GM18907 (cell line): ENCODE results near the gene NWD2.

ENCODE experiments used
- ATAC-seq: cut with Tn5 transposase; IDR thresholded peaks from one replicate; pipeline ENCODE4 v1.9.1; 2021; ENCODE audit warnings: mild to moderate bottlenecking, moderate library complexity; ENCODE audit not compliant: unreplicated experiment

The NWD2 gene

DNA sequence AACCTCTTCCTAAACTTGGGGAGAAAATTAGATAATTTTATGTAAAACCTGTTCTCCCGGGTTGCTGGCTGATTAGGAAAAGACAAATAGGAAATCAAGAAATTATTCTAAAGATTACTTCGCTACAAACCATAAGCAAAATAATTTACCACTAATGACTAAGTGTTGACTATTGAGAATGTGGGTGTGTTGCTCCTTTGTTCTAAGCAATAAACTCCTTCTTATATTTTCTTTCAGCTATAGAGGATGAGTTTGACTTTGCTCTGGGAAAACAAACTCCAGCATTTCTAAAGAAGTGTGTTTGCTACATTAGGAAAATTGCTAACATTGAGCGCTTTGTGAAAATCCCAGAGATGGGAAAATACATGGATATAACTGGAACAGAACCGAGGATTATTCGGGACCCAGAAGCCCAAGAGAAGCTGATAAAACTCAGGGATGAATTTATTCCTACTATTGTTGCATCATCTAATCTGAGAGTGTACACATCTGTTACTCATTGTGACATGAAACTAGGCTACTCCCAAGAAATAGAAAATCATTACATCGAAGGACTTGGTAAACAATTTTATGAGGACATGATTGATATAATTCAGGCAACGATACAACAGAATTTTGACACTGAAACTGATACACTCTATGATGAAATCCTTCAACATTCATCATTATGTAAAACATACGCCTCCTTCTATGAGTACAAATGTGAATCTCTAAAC lies 194.2 kb downstream of the NWD2 start:
- ATAC-seq = no peak

DNA sequence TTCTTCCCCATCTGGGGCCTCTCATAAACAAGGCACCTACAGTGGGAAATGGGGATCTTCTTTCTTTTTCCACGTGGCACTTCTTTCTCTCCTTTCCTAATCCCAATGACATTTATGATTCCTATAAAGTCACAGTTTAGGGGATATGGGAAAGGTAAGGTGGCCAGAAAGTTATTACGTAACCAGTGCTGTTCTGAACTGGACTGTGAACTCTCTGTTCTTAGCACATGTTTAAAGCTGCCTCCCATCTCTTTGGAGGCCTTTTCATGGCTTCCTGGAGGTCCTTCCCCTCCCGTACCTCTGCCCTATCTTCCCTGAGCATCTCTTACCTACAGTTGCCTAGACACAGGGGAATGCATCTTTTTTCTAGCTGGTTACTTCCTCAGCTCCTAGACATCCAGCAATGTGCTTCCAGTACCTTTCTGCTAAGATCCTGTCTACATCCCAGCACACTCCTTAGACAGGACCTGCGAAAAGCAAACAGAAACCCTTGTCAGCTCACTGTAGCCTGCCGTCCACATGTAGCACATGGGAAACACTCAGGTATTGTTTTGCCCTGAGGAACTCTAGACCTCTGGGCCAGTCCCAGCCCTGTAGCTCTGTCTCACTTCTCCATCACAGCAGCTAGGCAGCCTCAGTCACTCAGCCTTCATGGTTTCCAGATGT lies 195.4 kb downstream of the NWD2 start:
- no peak for ATAC-seq

DNA sequence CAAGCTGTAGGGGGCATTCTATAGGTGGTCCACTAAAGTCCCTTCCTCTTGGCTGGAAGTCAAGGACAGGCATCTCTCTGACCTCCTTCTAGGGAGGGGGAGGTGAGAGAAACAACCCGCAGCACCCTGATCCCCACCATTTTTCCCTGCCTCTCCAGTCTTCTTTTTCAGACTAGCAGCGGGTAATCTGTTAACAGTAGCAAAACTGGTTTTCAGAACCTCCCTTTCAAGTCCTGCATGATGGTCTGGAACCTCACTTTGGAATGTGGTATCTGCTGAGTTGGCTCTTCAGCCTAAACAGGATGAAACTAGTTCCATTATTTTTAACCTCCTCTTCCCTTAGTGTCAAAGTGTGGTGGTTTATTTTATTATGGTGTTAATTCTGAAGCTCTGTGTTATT lies 196.0 kb downstream of the NWD2 start:
- ATAC-seq = no peak

DNA sequence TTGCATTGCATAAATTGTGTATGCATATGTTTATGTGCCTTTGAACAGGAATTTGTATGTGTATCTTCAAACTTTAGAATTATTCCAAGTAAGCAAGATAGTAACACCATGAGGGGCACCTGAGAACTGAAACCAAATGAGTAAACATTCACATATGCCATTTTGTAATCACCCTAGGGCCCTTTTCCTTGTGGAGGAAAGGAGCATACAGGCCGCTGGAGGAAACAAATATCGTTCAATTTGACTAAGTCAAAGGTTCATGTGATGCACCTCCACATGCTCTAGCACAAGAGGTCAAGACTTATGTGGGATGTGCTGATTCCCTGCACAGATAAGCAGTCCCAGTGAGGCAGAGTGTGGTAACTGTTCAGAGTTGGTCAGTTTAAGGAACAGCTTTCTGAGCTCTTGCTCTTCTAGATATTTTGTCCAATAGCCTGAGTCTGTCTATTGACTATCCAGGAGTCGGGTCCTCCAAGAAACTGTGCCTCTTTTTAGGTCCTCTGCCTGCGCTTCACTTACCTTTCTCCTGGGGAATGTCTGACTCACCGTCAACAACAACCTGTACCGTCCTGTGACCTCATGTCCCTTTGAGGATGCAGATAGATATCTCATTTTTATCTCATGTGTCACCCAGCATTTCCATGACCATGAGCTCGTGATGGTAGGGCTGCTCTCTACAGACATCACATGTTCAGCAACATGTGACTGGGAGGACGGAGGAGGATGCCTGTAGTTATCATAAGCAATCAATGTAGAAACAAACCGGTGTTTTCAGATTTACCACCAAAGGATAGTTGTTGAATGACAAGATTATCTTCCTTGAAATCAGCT lies 196.9 kb downstream of the NWD2 start:
- no peak for ATAC-seq

DNA sequence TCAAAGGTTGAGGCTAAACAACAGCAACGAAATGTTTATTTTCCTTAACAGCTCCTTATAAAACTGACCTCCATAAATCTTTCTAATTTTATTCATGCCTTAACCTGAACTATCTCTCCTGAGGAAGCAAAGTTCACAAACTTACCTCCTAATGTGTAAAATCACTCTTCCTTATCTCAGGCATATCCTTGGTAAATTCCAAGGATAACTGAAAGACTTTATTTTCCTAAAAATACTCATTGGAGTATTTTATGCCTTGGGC lies 197.4 kb downstream of the NWD2 start:
- no peak for ATAC-seq

DNA sequence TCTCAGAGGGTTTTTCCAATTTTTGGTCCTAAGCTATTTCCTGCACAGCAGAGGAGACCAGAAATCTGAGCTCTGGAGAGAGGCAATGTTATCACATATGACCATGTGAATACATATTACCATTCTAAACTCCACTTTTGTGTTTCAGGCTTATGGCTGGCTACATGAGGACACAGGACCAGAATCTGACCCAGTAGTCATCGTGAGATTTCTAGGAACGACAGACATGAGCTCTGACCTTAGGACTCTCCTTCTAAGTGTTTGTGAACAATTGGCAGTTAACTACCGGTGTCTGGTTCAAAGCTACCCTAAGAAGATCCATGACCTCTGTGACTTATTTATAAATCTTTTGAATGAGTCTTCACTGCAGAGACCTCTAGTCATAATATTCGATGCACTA lies 198.6 kb downstream of the NWD2 start:
- ATAC-seq = no peak

DNA sequence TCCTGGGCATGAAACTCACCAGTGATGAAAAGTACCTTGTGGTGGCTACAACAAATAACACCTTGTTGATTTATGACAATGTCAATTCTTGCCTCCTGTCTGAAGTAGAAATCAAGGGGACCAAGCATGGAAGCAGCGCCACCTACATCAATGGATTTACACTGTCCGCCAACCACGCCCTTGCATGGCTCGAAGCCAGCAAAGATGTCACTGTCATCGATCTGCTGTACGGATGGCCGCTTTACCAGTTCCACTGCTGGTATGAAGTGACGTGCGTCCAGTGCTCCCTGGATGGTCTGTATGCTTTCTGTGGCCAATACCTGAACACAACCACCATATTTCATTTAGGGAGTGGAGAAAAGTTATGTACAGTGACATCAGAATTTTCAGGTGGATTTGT lies 200.5 kb downstream of the NWD2 start:
- no peak for ATAC-seq

DNA sequence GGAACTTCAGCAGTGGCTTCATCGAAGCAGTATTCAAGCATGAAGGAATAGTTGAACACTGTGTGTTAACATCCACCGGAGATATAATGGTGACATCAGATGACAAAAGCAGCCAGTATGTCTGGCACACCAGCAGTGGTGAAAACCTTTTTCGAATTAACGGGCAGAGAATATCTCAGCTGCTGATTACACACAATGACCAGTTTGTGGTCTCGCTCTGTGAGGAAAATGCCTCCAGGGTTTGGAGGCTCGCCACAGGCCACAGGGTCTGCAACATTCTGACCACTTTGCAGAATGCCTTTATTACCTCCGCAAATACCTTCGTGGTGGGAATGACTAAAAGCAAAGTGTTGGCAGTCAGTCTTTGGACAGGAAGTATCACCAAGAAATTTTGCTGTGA lies 201.5 kb downstream of the NWD2 start:
- no peak for ATAC-seq

DNA sequence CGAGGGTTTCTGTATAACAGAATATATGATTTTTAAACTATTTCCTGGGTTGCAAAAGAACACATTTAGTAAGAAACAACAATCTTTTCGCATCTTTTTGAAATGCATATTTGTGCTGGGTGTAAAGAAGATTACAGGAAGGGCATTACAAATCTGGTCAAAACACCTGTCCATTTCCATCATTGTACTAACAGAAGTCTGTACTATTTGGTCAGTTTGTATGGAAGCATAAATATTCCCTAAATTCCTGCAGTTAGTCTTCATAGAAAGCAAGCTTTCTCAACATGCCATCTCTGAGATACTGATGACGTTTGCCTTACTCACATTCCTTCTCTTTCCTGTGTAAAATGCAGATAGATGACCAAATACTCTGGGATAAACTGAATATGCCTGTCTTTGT lies 203.3 kb downstream of the NWD2 start:
- ATAC-seq = no peak

DNA sequence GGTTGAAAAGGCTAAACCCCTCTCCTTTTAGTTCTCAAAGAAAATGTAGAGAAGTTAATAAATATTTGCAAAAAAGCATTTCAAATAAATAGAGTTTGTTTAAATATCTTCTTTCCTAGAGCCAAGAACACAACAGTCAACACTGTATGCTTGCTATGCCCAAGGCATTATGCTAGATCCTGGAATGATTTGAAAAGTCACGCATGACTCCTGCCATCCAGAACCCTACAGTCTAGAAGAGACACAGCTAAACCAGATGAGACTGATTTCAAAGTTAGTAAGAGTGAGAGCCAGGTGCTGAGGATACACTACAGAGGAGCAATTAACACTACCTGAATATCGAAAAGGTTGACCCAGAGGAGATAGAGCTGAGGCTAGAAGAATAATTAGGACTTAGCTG lies 205.8 kb downstream of the NWD2 start:
- no peak for ATAC-seq

DNA sequence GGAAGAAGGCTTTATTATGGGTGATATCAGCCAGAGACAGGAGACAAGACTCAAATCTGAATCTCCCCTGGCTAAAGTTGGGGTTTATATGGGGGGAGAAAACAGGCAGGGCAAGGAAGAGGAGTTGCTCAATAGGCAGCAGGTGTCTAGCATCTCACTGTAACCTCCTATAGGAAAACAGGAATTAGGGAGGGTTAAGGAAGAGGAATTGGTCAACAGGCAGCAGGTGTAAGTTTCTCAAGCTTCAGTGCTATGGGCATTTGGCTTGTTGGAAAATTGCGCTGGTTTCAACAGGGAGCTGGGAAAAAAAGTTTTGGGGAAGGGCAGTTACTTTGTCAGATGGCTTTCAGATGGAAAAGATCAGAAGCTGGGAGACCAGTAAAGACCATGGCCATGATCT lies 206.4 kb downstream of the NWD2 start:
- ATAC-seq = no peak

DNA sequence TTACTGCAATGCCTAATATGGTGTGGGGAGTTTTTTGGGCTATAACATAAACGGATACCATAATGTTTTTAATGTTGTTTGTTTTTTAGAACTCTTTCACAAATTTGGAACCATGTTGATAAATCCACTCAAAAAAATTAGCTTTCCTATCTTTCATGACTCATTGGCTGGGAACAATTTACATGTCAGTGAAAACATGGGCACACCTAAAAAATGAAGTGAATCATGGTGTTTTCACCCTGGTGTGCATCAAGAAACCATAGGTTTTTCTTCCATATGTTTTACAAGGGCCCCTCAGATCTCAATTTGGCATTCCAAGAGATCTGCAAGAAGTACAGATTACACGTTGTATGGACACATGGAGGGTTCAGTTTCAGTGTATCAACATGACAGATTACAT lies 207.1 kb downstream of the NWD2 start:
- no peak for ATAC-seq

DNA sequence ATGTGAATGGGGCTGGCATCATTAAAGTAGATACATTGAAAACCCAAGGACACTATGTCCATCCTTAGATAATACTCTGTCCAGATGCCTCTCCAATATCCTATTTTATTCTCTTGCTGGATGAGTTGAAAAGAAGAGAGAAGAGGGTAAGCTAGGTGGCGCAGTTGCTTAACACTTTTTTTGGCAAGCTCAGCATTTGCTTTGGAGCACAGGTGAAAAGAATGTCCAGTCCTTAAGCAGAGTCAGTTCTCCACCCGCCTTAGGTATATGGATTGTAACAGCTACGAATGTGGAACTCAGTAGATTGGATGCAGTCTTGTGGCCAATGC lies 208.4 kb downstream of the NWD2 start:
- ATAC-seq = peak; percentile 69

DNA sequence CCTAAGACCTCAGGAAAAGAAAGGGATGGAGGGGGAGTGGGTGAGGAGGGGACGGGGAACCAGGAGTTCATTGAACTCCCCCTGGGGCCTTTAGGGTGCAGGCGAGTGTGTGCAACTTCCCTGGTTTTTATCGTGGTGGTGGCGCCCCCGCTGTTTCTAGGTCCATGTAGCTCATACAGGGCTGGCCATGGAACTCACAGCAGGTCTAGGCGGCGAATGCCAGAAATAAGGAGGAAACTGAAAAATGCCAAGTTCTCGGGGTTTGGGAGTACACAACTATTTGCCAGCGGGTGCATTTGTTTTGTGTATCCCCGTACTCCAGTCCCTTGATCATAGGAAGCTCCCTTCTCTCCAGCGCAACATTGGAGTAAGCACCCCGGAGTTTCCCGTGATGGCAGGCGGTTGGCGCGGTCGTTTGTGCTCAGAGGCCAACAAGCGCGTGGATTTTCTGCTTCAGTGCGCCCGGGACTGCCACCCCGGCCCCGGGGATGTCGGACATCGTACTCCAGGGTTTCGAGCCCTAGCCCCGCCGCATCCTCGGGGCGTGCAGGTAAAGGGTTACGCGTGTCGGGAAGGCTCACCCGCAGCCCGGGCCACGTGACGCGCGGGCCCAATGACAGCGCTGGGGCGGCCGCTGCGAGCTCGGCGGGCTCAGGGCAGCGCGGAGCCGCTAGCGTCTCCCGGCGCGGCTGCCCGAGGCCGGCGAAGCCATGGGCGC lies 208.9 kb downstream of the NWD2 start:
- ATAC-seq = peak; percentile 81

DNA sequence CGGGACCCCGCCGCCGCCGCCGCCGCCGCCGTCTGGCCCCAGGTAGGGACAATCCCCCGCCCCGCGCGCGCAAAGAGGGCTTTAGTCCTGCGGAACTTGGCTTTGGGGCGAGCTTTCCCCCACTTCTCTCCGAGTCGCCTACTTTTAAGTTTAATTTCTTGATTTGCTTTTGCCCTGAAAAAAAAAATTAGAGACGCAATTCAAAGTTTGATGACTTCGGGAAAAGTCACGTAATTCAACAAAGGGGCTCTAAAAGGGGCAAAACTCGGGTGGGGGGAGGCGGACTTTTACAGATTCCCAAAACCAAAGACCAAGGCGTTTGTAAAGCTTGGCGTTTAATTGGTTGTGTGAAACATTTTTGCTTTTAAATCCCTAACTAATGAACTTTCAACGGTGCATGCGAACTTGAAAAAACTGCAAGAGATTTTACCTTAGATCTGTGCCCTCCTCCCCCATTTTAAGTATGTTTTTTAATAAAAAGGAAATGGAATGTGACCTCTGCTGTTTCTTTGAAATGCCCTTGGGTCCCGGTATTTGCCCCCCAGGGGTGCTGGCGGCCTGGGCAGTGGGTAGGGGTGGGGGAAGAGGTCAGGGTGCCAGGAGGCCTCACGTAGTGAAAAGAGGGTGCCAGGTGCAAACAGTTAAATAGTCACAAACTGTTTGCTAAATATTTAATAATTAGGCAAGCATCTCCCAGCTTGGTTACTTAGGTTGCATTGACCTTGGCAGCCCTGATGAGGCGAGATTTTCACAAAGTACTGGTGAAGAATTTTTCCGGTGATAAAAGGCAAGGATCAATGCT lies 209.7 kb downstream of the NWD2 start:
- no peak for ATAC-seq

DNA sequence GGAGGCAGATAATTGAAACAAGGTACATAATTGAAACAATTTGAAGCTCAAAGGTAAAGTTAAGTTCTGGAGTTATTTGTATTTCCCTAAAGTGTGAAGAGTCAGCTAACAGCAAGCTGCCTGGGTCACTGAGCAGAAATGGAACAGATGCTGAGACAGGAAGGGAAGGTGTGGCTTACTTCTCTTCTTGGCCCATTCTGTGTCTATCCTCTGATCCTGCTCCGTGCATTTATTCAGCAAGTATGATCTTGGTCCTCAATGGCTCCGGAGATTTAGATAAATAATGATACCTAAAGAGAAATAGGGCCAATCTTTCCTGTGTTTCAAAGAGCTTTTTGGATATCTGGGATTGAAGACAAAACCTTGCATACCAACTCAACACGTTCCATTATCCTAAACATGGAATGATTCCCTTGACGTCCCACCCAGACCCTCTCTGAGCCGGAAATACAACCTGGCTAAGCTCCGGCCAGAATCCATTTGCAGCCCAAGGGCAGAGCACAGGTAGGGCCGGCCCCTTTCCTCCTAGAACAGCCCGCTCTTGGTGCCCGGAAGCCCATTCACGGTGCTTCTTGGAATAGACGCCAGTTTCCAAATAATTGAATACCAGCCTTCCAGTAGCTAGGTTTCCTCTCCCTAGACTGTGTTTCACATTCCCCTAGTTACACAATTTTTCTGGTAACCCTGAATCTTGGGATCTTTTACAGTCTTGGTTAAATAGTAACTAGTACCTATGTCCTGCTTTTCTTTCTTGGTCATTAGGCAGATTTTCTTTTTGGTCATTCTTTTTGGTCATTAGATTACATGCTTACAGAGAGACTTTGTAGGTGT lies 211.0 kb downstream of the NWD2 start:
- ATAC-seq = no peak

DNA sequence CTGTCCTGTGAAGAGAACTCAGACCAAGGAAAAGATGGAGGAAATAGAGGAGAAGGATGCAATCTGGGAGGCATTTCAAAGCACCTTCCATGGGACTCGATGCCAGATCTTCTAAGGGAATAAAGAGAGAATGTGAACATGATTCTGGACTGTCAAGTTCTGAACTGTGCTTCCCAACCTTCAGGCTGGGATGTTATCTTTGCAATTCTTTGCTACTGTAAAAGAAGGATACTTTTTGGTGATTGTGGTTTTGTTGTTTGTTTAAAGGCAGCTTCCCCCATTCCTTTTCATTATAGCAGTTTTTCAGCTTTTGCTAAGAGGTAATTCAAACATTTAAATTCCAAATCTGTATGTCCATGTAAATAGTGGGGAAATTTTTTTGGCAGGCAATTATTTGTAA lies 217.3 kb downstream of the NWD2 start:
- ATAC-seq = no peak

DNA sequence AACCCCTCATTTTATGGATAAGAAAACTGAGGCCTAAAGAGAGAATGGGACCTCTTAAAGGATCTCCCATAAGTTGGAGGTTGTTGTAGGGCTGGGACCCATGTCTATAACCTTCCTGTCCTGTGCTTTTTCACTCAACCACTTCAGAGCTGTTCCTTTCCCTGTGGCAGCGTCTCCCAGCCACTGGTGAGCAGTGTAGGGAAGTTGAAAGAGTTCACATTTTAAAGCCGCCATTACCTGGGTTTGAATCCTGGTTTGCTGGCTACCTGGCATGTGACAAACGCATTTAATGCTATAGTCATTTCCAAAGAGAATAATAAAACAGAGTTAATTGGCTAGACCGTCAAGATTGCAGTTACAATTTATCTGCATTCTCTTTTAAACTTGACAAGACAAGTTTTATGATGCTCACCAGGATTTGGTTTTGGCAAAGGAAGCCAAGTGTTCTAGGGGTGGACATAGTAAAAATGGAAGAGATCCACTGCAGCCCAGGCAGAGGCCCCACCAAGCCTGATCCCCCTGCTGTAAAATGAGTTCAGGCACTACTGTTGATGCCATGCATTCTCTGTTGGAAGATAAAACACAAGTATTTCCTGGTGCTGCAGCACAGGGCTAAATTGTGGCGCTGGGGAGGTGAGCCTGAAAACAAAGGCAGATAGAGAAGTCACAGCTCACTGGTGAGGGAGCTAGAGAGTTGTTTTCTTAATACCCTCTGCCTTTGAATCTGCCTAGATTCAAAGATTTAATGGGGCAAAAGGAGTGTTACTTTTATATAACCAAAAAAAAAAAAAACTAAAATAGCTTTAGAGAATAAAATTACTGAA lies 218.7 kb downstream of the NWD2 start:
- no peak for ATAC-seq
